Suprapubic skin (tissue), 4 donors: ENCODE data around the gene AZGP1. TPM values are rescaled to one million over a fixed set of nuclear protein-coding genes. Genes with fewer than 3 reads are reported as not detected.
"Not testable (repeated sequence)": the region's sequence is repeated elsewhere in the genome, so short reads cannot be mapped to it uniquely, and the experiment has no call there.

ENCODE experiments used
- DNase-seq, 2 donors: peaks; one replicate each; pipeline ENCODE4 v3.0.0-alpha.2; 2019; ENCODE audit warnings: low spot score in 2 of 2
- H3K27ac ChIP-seq: fragments of 200-600 bp; sonication (generic); one replicate; pipeline ENCODE4 v1.5.1; 2019
- H3K27me3 ChIP-seq: fragments of 200-600 bp; sonication (generic); one replicate; pipeline ENCODE4 v1.5.1; 2019
- H3K36me3 ChIP-seq: fragments of 200-600 bp; sonication (generic); one replicate; pipeline ENCODE4 v1.5.1; 2019
- H3K4me1 ChIP-seq: fragments of 200-600 bp; sonication (generic); one replicate; pipeline ENCODE4 v1.5.1; 2019
- H3K4me3 ChIP-seq: fragments of 200-600 bp; sonication (generic); one replicate; pipeline ENCODE4 v1.5.1; 2019; ENCODE audit warnings: mild to moderate bottlenecking
- H3K9me3 ChIP-seq: fragments of 200-600 bp; sonication (generic); one replicate; pipeline ENCODE4 v1.5.1; 2019
- EP300 ChIP-seq: sonication (generic); formaldehyde crosslinking; IDR thresholded peaks from one replicate; pipeline ENCODE4 v1.6.1; 2017; ENCODE audit warnings: antibody characterized with exemption
- POLR2A ChIP-seq, 2 donors: fragments of 450-650 bp; IDR thresholded peaks; one replicate each; pipeline ENCODE4 v1.6.1; 2017; ENCODE audit warnings: antibody characterized with exemption in 2 of 2, mild to moderate bottlenecking in 2 of 2, moderate library complexity in 2 of 2
- POLR2AphosphoS5 ChIP-seq, 3 donors: sonication (generic); formaldehyde crosslinking; IDR thresholded peaks; one replicate each; pipeline ENCODE4 v1.6.1; 2017; ENCODE audit warnings: antibody characterized with exemption in 3 of 3
- whole genome bisulfite sequencing: methylation state at CpG from one replicate; pipeline ENCODE4 v1.1.5; 2018; 5-methylcytosine and 5-hydroxymethylcytosine counted together
- total RNA-seq, 4 donors: library from RNA; depleted of rRNA; stranded (reverse); fragments of >200 nt; gene quantifications; one replicate each; pipeline ENCODE4 v1.1.0, GENCODE V29; 2016
- TF ChIP-seq, protein P1 (sequence below), 2 donors: fragments of 200-600 bp in 1 of 2; fragments of 450-650 bp in 1 of 2; sonication (generic) in 1 of 2; IDR thresholded peaks; one replicate each; pipeline ENCODE4 v1.5.1; 2016 to 2019; ENCODE audit warnings: antibody characterized with exemption in 2 of 2, mild to moderate bottlenecking in 1 of 2, moderate library complexity in 1 of 2

AZGP1 gene
- total RNA-seq, 4 donors from 2014 or later: 529 to 1,010 (median 610) TPM

DNA sequence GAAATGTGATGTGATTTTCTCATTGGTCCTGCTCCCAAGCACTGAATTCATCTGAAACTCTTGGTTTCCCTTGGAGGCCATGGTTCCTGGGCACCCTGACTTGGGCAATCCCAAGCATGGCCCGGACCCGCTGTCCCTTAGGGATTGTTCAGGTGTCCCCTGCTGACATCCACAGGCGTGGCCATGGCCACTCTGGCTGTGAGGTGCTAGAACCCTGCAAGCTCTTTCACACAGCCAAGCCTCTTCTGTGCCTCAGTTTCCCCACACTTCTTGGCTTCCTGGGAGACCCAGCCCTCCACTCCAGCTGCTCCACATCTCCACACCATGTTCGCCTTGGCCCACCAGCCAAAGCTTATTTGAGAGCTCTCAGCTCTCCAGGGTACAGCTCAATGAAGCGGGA, 12.0 kb upstream of the AZGP1 start:
- WGBS: 95% methylated on average over 5 of the region's 5 CpGs
- H3K4me3 ChIP-seq: no peak overlapping the region
- no peaks in the 10 kb centered on the region for H3K9me3 ChIP-seq
- no peaks in the 10 kb centered on the region for H3K27me3 ChIP-seq
- no peak for TF ChIP-seq POLR2A (IDR thresholded peaks at IDR 0.05)
- TF ChIP-seq POLR2AphosphoS5 (IDR thresholded peaks at IDR 0.05): no peak
- peak in 1 of 2 donors; percentile 45 for DNase-seq
- H3K27ac ChIP-seq: no peak overlapping the region
- H3K4me1 ChIP-seq: peaks cover 7% of the 10 kb centered on the region
- H3K36me3 ChIP-seq: no peaks in the 10 kb centered on the region

DNA sequence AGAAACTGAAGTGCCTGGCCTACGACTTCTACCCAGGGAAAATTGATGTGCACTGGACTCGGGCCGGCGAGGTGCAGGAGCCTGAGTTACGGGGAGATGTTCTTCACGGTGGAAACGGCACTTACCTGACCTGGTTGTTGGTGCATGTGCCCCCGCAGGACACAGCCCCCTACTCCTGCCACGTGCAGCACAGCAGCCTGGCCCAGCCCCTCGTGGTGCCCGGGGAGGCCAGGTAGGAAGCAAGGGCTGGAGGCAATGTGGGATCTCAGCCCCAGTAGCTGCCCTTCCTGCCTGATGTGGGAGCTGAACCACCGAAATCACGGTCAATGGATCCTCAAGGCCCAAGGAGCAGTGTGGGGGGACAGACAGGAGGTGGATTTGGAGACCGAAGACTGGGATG, 11.5 kb upstream of the AZGP1 start:
- not testable (repeated sequence) for DNase-seq, H3K4me3 ChIP-seq, H3K36me3 ChIP-seq, H3K4me1 ChIP-seq, H3K9me3 ChIP-seq, H3K27me3 ChIP-seq, H3K27ac ChIP-seq
- WGBS: 100% methylated on average over 3 of the region's 14 CpGs

DNA sequence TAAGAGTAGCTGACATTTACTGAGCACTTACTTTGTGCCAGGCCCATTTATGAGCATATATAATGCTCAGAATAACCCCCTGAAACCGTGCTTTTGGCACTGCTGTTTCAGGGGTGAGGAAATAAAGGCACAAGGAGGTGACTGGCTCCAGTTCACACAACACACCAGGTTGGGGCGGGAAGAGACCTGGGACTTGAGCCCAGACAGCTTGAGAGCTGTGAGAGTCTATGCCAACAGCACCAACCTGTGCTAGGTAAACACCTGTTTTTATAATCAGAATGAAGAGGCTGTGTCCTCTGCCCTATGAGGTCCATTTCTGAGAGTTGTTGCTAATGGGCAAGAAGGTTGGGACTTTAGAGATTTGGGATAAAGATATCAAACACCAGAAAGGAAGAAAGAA, 8.8 kb upstream of the AZGP1 start:
- Histone ChIP-seq H3K9me3 (no peaks in the 10 kb centered on the region), H3K36me3 (no peaks in the 10 kb centered on the region), H3K27ac (no peak overlapping the region), H3K27me3 (no peaks in the 10 kb centered on the region), H3K4me3 (no peak overlapping the region), H3K4me1 (peaks cover 4% of the 10 kb centered on the region)
- TF ChIP-seq POLR2A (IDR thresholded peaks at IDR 0.05) (no peak), POLR2AphosphoS5 (IDR thresholded peaks at IDR 0.05) (no peak), EP300 (no peak)
- TF ChIP-seq, protein P1, sequence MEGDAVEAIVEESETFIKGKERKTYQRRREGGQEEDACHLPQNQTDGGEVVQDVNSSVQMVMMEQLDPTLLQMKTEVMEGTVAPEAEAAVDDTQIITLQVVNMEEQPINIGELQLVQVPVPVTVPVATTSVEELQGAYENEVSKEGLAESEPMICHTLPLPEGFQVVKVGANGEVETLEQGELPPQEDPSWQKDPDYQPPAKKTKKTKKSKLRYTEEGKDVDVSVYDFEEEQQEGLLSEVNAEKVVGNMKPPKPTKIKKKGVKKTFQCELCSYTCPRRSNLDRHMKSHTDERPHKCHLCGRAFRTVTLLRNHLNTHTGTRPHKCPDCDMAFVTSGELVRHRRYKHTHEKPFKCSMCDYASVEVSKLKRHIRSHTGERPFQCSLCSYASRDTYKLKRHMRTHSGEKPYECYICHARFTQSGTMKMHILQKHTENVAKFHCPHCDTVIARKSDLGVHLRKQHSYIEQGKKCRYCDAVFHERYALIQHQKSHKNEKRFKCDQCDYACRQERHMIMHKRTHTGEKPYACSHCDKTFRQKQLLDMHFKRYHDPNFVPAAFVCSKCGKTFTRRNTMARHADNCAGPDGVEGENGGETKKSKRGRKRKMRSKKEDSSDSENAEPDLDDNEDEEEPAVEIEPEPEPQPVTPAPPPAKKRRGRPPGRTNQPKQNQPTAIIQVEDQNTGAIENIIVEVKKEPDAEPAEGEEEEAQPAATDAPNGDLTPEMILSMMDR (IDR thresholded peaks at IDR 0.05): no peak
- WGBS: 27% methylated on average over 2 of the region's 2 CpGs
- no peak for DNase-seq

DNA sequence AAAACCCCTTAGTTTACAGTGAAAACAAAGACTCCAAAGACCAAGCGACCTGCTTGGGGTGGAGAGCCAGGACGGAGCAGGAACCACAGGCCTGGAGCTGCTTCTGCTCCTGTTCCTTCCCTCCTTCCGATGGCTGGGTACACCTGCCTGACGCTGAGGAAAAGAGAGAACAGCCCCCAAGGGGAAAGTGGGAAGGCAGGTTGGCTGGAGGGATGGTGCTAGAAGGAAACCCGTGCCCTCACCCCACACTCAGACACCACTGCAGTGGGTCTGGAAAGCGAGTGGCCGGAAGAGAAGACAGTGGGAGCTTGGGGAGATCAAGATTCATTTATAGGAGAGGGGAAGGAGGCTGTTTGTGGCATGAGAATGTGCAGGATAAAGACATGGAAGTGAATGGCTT, 5.2 kb upstream of the AZGP1 start:
- not testable (repeated sequence) for DNase-seq, H3K27me3 ChIP-seq, H3K27ac ChIP-seq, H3K36me3 ChIP-seq, H3K4me1 ChIP-seq, H3K9me3 ChIP-seq, H3K4me3 ChIP-seq
- WGBS: 83% methylated on average over 7 of the region's 7 CpGs

DNA sequence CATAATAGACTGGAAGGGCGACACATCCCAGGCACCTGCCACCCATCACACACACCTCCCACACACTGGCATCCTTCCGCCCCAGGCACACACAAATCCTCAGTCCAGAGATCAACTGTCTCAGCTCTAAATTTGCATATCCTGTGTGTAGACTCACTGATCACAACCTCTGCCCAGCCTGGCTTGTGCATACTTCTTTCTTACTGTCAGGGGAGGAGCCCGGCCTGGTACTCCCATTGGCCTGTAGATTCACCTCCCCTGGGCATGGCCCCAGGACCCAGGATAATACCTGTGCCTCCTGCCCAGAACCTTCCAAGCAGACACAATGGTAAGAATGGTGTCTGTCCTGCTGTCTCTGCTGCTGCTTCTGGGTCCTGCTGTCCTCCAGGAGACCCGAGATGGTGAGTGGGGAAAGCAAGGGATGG, 4.6 kb upstream of the AZGP1 start:
- H3K9me3 ChIP-seq, H3K4me3 ChIP-seq, DNase-seq, H3K27ac ChIP-seq, H3K4me1 ChIP-seq, H3K36me3 ChIP-seq, H3K27me3 ChIP-seq: not testable (repeated sequence)
- 68% methylated on average over 4 of the region's 4 CpGs for WGBS

DNA sequence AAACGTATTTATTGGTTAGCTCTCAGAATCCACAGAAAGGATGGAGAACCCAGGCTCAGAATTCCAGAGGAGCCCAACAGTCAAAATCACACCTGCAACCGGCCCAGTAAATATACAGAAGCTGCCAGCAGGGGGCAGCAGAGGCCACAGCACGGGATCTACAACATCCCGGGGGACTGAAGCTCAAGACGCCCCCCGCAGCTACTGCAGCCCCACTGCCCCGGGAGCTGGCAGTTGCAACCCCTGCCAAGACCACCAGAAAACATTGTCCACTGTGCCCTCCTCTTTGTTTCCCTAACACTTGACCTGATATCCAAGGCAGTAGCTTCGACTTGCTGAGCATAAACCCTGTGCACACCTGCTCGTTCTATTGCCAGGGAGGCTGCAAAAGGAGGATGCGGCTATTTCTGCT, 4.0 kb upstream of the AZGP1 start:
- H3K4me1 ChIP-seq, H3K9me3 ChIP-seq, H3K36me3 ChIP-seq, H3K4me3 ChIP-seq, H3K27me3 ChIP-seq, H3K27ac ChIP-seq, DNase-seq: not testable (repeated sequence)
- TF ChIP-seq, protein P1 (IDR thresholded peaks at IDR 0.05): peak; percentile 54 to 69
- 21% methylated on average over 4 of the region's 10 CpGs for WGBS

DNA sequence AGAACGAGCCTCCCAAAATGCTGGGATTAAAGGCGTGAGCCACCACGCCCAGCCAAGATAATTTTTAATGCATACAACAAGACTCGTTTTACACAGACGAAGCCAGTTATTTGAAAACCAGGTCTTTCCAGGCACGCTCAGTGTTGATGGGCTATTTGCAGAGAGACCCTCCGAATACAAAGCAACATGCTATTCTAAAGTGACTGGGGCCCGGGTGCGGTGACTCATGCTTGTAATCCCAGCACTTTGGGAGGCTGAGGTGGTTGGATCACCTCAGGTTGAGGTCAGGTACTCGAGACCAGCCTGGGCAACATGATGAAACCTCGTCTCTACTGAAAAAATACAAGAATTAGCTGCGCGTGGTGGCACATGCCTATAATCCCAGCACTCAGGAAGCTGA, 795 bp upstream of the AZGP1 start:
- peaks cover 8% of the 10 kb centered on the region for H3K27me3 ChIP-seq
- 83% methylated on average over 13 of the region's 13 CpGs for WGBS
- no peak for DNase-seq
- no peak overlapping the region for H3K4me3 ChIP-seq
- TF ChIP-seq POLR2A (IDR thresholded peaks at IDR 0.05) (no peak), EP300 (no peak), POLR2AphosphoS5 (IDR thresholded peaks at IDR 0.05) (no peak)
- TF ChIP-seq, protein P1 (IDR thresholded peaks at IDR 0.05): no peak
- H3K36me3 ChIP-seq: no peaks in the 10 kb centered on the region
- no peaks in the 10 kb centered on the region for H3K9me3 ChIP-seq
- peaks cover 4% of the 10 kb centered on the region for H3K4me1 ChIP-seq
- H3K27ac ChIP-seq: no peak overlapping the region
